Measurements from ENCODE around the gene FAM234B.

Gene FAM234B

DNA sequence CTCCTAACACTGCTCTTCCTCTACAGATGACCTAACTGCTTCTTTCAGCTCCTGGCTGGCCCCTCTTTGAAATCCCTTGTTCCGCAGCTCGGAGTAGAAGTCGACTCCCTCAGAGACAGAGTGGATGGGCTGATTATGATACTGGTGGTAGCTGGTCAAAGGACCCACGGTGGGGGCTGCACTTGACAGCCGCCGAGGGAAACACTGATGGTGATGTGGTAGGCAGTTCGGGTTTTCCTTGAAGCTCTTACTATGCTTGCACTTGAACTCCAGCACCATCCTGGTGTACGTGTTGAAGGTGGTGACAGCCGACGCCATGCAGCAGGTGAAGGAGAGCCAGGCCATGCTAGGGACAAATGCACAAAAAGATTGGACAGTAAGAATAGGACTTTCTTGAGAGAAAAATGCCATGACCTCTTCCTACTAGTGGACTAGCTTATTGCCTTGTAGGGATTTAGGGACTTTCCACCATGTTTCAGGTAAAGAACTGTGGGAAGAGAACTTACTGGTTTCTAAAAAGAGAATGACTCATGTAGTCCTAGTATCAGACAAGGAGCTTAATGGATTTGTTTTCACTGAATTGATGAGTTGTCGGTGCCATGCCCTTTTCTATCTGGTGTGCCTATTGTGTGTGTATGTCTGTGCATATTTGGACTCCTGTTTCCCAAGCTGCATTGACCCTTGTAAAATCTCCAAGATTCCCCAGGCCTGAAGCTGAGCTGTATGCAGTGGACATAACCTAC, 40.9 kb downstream of the FAM234B start:
- TF ChIP-seq, protein P1, sequence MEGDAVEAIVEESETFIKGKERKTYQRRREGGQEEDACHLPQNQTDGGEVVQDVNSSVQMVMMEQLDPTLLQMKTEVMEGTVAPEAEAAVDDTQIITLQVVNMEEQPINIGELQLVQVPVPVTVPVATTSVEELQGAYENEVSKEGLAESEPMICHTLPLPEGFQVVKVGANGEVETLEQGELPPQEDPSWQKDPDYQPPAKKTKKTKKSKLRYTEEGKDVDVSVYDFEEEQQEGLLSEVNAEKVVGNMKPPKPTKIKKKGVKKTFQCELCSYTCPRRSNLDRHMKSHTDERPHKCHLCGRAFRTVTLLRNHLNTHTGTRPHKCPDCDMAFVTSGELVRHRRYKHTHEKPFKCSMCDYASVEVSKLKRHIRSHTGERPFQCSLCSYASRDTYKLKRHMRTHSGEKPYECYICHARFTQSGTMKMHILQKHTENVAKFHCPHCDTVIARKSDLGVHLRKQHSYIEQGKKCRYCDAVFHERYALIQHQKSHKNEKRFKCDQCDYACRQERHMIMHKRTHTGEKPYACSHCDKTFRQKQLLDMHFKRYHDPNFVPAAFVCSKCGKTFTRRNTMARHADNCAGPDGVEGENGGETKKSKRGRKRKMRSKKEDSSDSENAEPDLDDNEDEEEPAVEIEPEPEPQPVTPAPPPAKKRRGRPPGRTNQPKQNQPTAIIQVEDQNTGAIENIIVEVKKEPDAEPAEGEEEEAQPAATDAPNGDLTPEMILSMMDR (IDR thresholded peaks at IDR 0.05; ENCODE audit: control insufficient read depth, insufficient read depth, low read depth, low read length, missing control alignments): no peak
- H3K4me3 ChIP-seq (ENCODE audit: control insufficient read depth, low read depth, low read length): no peak overlapping the region
- no peak for DNase-seq (ENCODE audit: low read depth)

DNA sequence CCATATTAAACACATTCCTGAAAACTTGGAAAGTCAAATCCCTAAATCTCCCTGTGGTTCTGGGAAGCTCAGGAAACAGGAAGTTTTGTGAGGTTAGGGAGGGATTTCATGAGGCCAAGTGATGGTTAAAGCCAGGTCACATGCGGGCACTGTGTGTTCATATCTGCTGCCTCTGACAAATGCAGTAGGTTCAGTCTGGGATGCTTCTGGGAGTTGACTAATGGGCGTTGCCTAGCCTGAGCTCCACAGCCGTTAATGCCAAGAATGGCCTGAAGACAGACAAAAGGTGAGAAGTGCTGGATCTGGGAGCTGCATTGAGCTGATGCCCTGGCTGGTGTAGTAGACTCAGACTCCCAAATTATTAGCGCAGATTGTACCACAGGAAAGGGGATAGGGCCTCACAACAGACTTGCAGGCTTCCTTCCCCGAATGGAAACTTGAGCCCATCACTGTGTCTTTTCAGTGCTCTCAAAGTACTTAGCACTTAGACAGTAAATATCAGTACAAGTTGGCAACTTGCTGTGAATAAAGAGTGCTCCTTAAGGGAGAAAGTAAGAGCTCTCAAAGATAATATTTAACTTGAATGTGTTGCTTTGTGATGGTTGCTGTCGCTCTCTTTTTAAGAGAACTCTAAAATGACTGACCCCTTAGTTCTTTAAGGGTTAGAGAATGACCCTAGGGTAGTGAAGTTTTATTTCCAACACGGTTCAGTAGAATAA, 41.9 kb downstream of the FAM234B start:
- no peak overlapping the region for H3K4me3 ChIP-seq (ENCODE audit: control insufficient read depth, low read depth, low read length)
- TF ChIP-seq, protein P1 (IDR thresholded peaks at IDR 0.05; ENCODE audit: control insufficient read depth, insufficient read depth, low read depth, low read length, missing control alignments): no peak
- no peak for DNase-seq (ENCODE audit: low read depth)

DNA sequence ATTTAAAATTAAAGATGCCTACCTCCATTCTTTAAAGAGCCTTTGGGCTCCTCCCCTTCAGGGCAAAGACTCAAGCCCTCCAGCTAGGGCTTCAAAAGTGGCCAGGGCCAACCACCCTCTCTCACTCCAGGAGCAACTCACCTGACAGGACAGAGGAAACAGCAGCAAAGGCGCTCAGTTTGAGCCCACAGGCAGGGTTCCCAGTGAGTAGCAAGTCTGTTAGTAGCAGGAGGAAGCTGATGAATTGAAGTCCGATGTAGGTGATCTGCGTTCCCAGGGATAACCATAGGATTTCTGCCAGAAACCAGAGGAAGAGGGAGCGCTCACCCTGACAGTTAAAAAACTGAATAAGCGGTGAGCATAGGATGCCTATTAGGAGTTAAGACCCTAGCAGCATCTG, 43.6 kb downstream of the FAM234B start:
- no peak overlapping the region for H3K4me3 ChIP-seq (ENCODE audit: control insufficient read depth, low read depth, low read length)
- TF ChIP-seq, protein P1 (IDR thresholded peaks at IDR 0.05; ENCODE audit: control insufficient read depth, insufficient read depth, low read depth, low read length, missing control alignments): no peak
- no peak for DNase-seq (ENCODE audit: low read depth)

DNA sequence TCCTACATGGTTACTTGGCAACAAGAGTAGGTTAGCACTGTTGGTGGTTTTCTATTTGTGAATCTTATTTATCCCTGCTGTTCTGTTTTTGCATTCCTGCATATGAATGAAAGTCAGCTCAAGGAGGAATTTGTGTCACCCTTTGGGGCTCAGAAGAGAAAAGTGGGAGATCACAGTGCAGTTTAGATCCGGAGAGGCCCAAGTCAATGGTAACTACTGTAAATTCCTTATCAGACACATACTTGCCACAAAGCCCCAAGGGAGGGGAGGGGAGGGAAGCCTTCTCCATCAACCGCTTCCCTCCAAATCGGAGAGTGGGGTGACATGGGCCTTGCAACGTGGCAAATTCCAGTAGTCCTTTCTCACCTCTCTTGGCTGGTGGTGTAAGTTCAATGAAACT, 44.3 kb downstream of the FAM234B start:
- TF ChIP-seq, protein P1 (IDR thresholded peaks at IDR 0.05; ENCODE audit: control insufficient read depth, insufficient read depth, low read depth, low read length, missing control alignments): no peak
- no peak overlapping the region for H3K4me3 ChIP-seq (ENCODE audit: control insufficient read depth, low read depth, low read length)
- no peak for DNase-seq (ENCODE audit: low read depth)

DNA sequence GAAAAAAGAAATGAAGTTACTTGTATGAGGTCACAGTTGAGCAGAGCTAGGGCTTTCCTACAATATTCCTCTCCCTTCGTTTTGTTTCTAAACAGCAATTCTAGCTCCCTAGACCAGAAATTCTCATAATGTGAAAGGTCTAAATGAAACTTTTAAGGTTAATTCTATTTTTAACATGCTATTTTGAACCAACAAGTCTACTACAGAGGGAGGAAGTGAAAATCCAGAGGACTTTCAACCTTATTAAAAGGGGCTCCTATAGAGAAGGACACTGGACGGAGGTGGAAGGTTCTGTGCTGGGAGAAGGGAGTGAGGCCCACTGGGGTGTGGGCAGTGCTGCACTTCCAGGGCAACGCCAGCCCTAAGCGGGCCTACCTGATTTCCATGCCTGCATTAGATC, 45.9 kb downstream of the FAM234B start:
- H3K4me3 ChIP-seq (ENCODE audit: control insufficient read depth, low read depth, low read length): no peak overlapping the region
- DNase-seq (ENCODE audit: low read depth): no peak
- TF ChIP-seq, protein P1 (IDR thresholded peaks at IDR 0.05; ENCODE audit: control insufficient read depth, insufficient read depth, low read depth, low read length, missing control alignments): no peak

DNA sequence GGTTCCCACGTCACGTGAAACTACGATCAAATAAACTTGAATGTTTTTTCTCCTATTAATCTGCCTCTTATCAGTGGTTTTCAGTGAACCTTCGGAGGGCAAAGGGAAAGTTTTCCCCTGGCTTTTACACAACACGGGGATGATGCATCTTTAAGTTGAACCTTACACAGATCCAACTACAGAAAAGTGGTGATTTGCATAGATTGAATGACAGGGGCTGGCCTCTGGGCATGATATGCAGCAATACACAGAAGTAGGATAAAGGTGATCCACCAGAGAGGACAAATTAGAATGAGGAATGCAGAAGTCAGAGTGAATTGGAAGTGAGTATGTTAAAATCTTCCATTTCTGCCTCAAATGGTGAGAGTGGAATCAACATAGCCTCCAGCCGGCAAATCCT, 47.7 kb downstream of the FAM234B start:
- TF ChIP-seq, protein P1 (IDR thresholded peaks at IDR 0.05; ENCODE audit: control insufficient read depth, insufficient read depth, low read depth, low read length, missing control alignments): no peak
- no peak for DNase-seq (ENCODE audit: low read depth)
- no peak overlapping the region for H3K4me3 ChIP-seq (ENCODE audit: control insufficient read depth, low read depth, low read length)
